Measurements from ENCODE around the gene INPP5A. TPM values are rescaled to one million over a fixed set of nuclear protein-coding genes. Genes with fewer than 3 reads are reported as not detected.
"Not testable (repeated sequence)": the region's sequence is repeated elsewhere in the genome, so short reads cannot be mapped to it uniquely, and the experiment has no call there.

The INPP5A gene
- polyA plus RNA-seq, 1 donor, result 31.3 TPM

- no peak for DNase-seq
Observed at GRCh38 chr10:132725202-132725601, 187.6 kb downstream of the INPP5A start.

GRCh38 chr10:132726194-132726593, 188.6 kb downstream of the INPP5A start:
- no peak for DNase-seq

GRCh38 chr10:132726951-132727350, 189.4 kb downstream of the INPP5A start:
- DNase-seq, result no peak

GRCh38 chr10:132727411-132727810, 189.8 kb downstream of the INPP5A start:
- DNase-seq, result no peak

- no peak for DNase-seq
Observed at GRCh38 chr10:132728321-132728720, 190.7 kb downstream of the INPP5A start.

- DNase-seq, result no peak
Observed at GRCh38 chr10:132728741-132729140, 191.2 kb downstream of the INPP5A start.

GRCh38 chr10:132729810-132730572, 192.4 kb downstream of the INPP5A start:
- DNase-seq, result no peak

- no peak for DNase-seq
Observed at GRCh38 chr10:132730573-132730953, 193.0 kb downstream of the INPP5A start.

- no peak for DNase-seq
Observed at GRCh38 chr10:132732518-132732917, 194.9 kb downstream of the INPP5A start.

GRCh38 chr10:132733926-132734325, 196.3 kb downstream of the INPP5A start:
- no peak for DNase-seq

- no peak for DNase-seq
Observed at GRCh38 chr10:132735341-132735775, 197.8 kb downstream of the INPP5A start.

- DNase-seq, result no peak
Observed at GRCh38 chr10:132735923-132736391, 198.4 kb downstream of the INPP5A start.

GRCh38 chr10:132737390-132738048, 199.9 kb downstream of the INPP5A start:
- no peak for DNase-seq

GRCh38 chr10:132738454-132739224, 201.1 kb downstream of the INPP5A start:
- DNase-seq, result no peak

- DNase-seq, result no peak
Observed at GRCh38 chr10:132739225-132739613, 201.6 kb downstream of the INPP5A start.

- no peak for DNase-seq
Observed at GRCh38 chr10:132740588-132740987, 203.0 kb downstream of the INPP5A start.

- no peak for DNase-seq
Observed at GRCh38 chr10:132742167-132742836, 204.7 kb downstream of the INPP5A start.

GRCh38 chr10:132742837-132743194, 205.2 kb downstream of the INPP5A start:
- no peak for DNase-seq

GRCh38 chr10:132743196-132743924, 205.8 kb downstream of the INPP5A start:
- DNase-seq, result not testable (repeated sequence)

- no peak for DNase-seq
Observed at GRCh38 chr10:132743925-132744490, 206.4 kb downstream of the INPP5A start.

- DNase-seq, result no peak
Observed at GRCh38 chr10:132744839-132745238, 207.3 kb downstream of the INPP5A start.

All from left kidney (tissue), 2 donors.